Tibial nerve (tissue), 4 donors: Measurements from ENCODE around the gene CHTF18.

Experiments used
- CTCF ChIP-seq, 5 experiments: fragments of 200-600 bp in 3 of 5; fragments of 450-650 bp in 2 of 5; sonication (generic) in 3 of 5; IDR thresholded peaks; one replicate each; pipeline ENCODE4 v1.5.1; 2016 to 2019; ENCODE audit warnings: antibody characterized with exemption in 5 of 5, mild to moderate bottlenecking in 3 of 5, moderate library complexity in 2 of 5
- EP300 ChIP-seq, 2 donors: sonication (generic); formaldehyde crosslinking; IDR thresholded peaks; one replicate each; pipeline ENCODE4 v1.6.1; 2017; ENCODE audit warnings: antibody characterized with exemption in 2 of 2, mild to moderate bottlenecking in 1 of 2
- POLR2A ChIP-seq, 2 donors: fragments of 450-650 bp; IDR thresholded peaks; one replicate each; pipeline ENCODE4 v1.6.1; 2017; ENCODE audit warnings: antibody characterized with exemption in 2 of 2, mild to moderate bottlenecking in 2 of 2, moderate library complexity in 2 of 2

GRCh38 chr16:805474-805873, 17.1 kb downstream of the CHTF18 start:
- no peak for TF ChIP-seq POLR2A (IDR thresholded peaks at IDR 0.05)
- no peak for TF ChIP-seq CTCF (IDR thresholded peaks at IDR 0.05)
- TF ChIP-seq EP300 (IDR thresholded peaks at IDR 0.05) = no peak
